ENCODE data around the gene ZNF511. TPM values are rescaled to one million over a fixed set of nuclear protein-coding genes. Genes with fewer than 3 reads are reported as not detected.

ZNF511 gene
- total and polyA plus RNA-seq, 2 experiments from 2014 or later = 53.7 to 150 TPM

- no peaks in the 10 kb centered on the region for H3K36me3 ChIP-seq
- H3K27me3 ChIP-seq = peaks cover 55% of the 10 kb centered on the region
- H3K9me3 ChIP-seq (ENCODE audit: low read depth) = no peaks in the 10 kb centered on the region
- H3K27ac ChIP-seq = no peak overlapping the region
- no peak for TF ChIP-seq CTCF (IDR thresholded peaks at IDR 0.05; ENCODE audit: low read depth, low read length)
- H3K4me3 ChIP-seq = peak overlapping the region; percentile 28
- H3K4me1 ChIP-seq (ENCODE audit: low read depth) = peaks cover 2% of the 10 kb centered on the region
- DNase-seq (ENCODE audit: low read depth in 1 of 2, low spot score in 1 of 2) = no peak
Measured at GRCh38 chr10:133326223-133326551, 17.5 kb downstream of the ZNF511 start.

GRCh38 chr10:133326745-133327650 is 18.3 kb downstream of the ZNF511 start:
- H3K4me1 ChIP-seq (ENCODE audit: low read depth) = peaks cover 2% of the 10 kb centered on the region
- no peak overlapping the region for H3K4me3 ChIP-seq
- no peak for DNase-seq (ENCODE audit: low read depth in 1 of 2, low spot score in 1 of 2)
- no peaks in the 10 kb centered on the region for H3K36me3 ChIP-seq
- H3K9me3 ChIP-seq (ENCODE audit: low read depth) = no peaks in the 10 kb centered on the region
- no peak overlapping the region for H3K27ac ChIP-seq
- TF ChIP-seq CTCF (IDR thresholded peaks at IDR 0.05; ENCODE audit: low read depth, low read length) = no peak
- H3K27me3 ChIP-seq = peaks cover 63% of the 10 kb centered on the region

DNA sequence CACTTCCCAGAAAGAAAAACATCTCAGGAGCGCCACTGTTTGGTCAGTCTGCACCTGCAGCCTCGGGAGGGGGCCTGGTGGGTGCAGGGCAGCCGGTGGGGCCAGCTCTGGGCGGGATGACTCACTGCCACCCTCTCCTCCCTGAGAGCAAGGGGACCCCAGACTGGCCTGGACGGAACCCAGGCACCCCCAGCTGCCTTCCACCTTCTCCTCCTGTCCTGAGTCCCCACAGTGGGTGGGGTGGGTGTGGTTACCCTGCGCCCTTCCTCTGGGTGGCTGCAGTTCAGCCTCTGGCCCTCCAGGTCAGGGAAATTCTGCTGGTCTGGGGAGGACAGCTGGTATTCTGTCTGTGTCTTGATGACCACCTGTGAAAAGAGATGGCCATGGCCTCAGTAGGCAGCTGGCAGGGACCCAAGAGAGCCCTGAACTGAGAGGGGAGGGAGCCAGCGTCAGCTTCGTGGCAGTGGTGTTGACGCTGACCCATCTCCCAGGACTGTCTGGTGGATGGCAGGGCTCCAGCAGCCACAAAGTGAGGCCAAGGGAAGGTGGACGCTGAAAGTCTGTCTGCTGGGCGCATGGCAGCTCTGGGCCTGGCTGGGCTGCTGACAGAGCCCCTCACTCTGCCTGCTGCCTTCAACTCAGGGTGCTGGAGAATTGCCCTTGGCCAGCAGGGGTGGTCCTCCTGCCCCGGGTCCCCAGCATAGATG is 19.1 kb downstream of the ZNF511 start:
- TF ChIP-seq CTCF (IDR thresholded peaks at IDR 0.05; ENCODE audit: low read depth, low read length) = no peak
- Histone ChIP-seq H3K27ac (no peak overlapping the region), H3K4me3 (no peak overlapping the region), H3K36me3 (no peaks in the 10 kb centered on the region), H3K9me3 (ENCODE audit: low read depth) (no peaks in the 10 kb centered on the region), H3K27me3 (peaks cover 71% of the 10 kb centered on the region), H3K4me1 (ENCODE audit: low read depth) (peaks cover 2% of the 10 kb centered on the region)
- no peak for DNase-seq (ENCODE audit: low read depth in 1 of 2, low spot score in 1 of 2)

DNA sequence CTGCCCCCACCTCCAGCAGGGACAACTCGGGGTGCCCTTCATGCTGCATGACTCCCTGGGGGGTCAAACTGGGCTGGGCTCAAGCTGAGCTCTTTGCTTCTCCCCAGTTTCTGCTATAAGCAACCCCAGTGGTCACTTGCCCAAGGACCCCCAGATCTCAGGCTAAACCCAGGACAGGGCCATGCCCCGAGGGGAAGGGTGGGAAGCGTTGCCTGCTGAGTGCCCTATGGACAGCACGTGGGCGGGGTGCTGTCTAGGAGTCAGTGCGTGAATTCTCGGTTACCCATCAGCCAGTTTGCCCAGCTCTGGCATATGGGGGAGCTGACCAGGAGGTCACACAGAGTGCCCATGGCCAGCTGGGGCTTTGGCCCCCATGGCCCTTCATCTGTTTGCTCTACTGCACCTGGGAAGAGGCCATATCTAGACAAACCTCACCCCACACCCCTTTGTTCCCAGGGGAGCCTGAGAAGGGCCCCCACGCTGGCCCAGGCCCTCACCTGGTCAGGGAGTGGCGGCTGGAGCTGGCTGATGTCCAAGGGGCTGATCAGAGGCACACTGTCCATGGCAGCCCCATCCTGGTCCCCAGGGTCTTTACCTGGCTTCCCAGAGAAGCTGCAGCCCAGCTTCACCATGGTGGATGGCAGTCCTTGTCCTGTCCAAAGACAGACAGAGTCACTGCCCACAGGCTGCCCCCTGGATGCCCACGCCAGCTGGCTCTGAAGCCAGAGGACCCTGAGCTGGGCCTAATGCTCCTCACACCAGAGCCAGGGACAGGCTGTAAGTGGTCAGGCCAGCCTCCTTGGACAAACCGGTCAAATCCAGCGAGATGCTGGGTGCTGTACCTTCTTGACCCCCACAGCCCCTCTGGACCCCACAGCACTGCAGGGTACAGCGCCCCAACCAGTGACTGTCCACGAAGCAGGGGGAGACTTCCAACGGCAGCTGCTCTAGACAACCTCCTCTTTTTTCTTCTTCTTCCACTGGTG is 19.9 kb downstream of the ZNF511 start:
- DNase-seq (ENCODE audit: low read depth in 1 of 2, low spot score in 1 of 2) = no peak

More for the DNA sequence above, 19.9 kb downstream of the ZNF511 start:
- Histone ChIP-seq H3K27ac (no peak overlapping the region), H3K4me1 (ENCODE audit: low read depth) (peaks cover 2% of the 10 kb centered on the region), H3K36me3 (no peaks in the 10 kb centered on the region), H3K27me3 (peaks cover 77% of the 10 kb centered on the region), H3K4me3 (no peak overlapping the region), H3K9me3 (ENCODE audit: low read depth) (no peaks in the 10 kb centered on the region)
- TF ChIP-seq CTCF (IDR thresholded peaks at IDR 0.05; ENCODE audit: low read depth, low read length) = no peak

All from cardiac muscle cell (in vitro differentiated cells and primary cell).